Testis (tissue), 2 donors: ENCODE results near the gene PSME1.

Source experiments
- CTCF ChIP-seq, 3 experiments: fragments of 450-650 bp in 2 of 3; fragments of 200-600 bp in 1 of 3; sonication (generic) in 1 of 3; IDR thresholded peaks; one replicate each; pipeline ENCODE4 v1.5.1; 2016 to 2019; ENCODE audit warnings: antibody characterized with exemption in 3 of 3, mild to moderate bottlenecking in 2 of 3, moderate library complexity in 1 of 3
- POLR2A ChIP-seq: fragments of 450-650 bp; IDR thresholded peaks from one replicate; pipeline ENCODE4 v1.6.1; 2017; ENCODE audit warnings: antibody characterized with exemption, mild to moderate bottlenecking, moderate library complexity

GRCh38 chr14:24145690-24146452, 9.9 kb downstream of the PSME1 start:
- TF ChIP-seq CTCF (IDR thresholded peaks at IDR 0.05) (no peak), POLR2A (no peak)
